ENCODE results near the gene RTF1.
A peak's percentile ranks its signal among the peaks of the same experiment; 100 is the strongest.

RTF1 gene

GRCh38 chr15:41490355-41490754 lies 73.5 kb downstream of the RTF1 start:
- DNase-seq, result peak; percentile 96

DNA sequence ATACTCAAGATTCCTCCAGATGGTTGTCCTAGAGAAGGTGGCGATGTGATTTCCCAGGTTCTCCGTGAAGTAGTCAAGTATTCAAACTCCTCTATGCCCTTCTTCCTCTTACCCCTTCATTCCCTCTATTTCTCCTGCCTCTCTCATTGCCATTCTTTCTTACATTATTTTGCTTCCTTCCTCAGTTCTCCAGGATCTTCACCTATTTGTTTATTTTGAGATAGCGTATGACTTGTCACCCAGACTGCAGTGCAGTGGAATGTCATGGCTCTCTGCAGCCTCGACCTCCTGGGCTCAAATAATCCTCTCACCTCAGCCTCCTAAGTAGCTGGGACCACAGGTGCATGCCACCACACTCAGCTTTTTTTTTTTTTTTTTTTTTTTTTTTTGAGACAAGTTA lies 75.0 kb downstream of the RTF1 start:
- no peak for DNase-seq

DNA sequence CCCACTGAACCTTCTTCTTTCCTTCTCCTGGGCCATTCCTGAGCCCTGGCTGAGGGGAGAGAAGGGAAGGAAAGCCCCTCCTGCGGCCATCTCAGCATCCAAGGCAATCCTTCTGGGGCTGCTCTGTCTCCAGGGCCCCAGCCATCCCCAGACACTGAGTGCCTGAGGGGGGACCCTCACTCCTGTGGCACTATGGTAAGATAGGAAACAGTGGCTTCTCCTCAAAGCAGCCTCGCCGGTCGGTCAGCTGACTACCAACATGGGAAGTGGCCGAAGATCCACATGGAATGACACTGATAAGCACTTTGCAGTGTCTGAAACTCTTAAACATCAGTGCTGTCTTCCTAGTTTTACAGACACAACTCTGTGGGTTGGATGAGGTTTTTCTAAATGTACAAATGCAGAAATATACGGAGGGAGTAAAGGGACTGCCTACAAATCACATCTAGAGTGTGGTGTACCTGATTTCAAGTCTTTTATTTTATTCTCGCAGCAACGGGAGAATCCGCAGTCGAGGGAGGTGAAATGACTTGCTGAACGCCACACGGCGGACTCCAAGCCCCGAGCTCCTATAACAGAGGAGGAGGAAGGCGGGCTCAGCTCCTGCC lies 75.8 kb downstream of the RTF1 start:
- DNase-seq, result no peak

GRCh38 chr15:41493205-41493901 lies 76.5 kb downstream of the RTF1 start, which contains the start of gene ITPKA:
ITPKA (plus strand) TSS chr15:41493874; CDS start chr15:41493928, 54 bp downstream.
- peak; percentile 57 for DNase-seq

GRCh38 chr15:41493902-41494189 lies 77.0 kb downstream of the RTF1 start:
- DNase-seq, result no peak

DNA sequence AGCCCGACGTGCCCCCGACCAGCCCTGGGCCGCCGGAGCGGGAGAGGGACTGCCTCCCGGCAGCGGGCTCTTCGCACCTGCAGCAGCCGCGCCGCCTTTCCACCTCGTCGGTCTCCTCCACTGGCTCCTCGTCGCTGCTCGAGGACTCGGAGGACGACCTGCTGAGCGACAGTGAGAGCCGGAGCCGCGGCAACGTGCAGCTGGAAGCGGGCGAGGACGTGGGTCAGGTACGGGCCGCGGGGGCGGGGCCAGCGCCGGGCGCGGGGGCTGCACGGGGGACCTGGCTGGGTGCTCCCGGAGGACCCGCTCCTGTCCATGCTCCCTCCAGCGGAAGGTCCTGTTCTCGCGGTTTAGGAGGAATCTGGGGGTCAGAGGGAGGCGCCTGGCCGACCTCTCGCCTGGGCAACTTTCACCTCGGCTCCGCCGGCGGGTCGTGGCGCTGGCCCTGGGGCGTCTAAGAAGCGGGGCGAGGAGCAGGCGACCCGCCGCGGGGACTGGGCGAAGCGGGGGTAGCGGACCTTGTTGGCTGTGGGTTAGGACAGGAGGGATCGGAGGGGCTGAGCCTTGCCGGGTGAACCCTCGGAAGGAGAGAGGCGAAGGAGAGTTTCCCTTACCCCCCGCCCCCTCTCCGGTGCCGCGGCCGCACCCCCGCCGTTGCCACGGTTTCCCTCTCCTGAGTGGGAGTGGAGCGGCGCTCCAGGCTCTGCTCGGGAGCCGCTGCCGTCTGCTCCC lies 77.5 kb downstream of the RTF1 start:
- DNase-seq, result no peak

GRCh38 chr15:41494922-41495735 lies 78.2 kb downstream of the RTF1 start:
- DNase-seq, result no peak

DNA sequence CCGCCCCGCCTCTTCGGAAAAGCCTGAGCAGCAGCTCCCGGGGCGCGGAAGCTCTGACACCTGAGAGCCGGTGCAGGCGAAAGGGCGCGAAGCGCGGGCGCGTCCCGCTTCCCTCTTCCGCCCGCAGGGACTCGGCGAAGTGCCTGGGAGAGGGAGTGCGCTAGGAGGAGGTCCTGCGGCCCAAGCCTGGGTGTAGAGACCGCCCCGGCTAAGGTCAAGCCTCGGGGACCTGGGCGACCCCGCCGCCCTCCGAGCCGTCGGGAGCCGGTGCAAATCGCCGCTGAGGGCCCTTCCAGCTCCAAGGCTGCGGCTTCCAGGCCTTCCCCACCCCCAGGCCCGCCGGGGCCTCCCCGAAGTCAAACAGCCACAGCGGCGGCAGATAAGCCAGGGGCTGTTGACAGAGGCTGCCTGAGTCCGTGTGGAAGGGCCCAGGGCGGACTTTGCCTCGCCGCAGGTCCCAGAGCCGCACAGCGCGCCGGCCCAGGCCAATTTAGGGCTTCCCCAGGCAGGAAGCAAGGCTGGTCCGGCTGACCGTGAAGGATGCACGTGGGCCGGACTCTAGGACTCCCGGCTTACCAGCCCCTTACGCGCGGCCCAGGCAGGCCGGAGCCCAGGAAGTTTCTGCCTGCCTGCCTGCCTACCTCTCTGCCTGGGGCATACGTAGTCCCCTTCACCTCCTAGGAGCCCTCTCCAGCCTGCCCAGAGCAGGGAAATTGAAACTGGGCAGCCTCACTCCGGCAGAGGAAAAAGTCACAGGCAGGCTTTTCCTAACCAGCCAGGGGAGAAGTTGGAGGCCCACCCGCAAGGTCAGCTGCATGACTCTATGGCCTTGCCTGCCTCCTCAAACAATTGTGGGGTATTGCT lies 79.1 kb downstream of the RTF1 start:
- DNase-seq, result no peak

- no peak for DNase-seq
Observed at GRCh38 chr15:41498657-41499056, 81.8 kb downstream of the RTF1 start.

DNA sequence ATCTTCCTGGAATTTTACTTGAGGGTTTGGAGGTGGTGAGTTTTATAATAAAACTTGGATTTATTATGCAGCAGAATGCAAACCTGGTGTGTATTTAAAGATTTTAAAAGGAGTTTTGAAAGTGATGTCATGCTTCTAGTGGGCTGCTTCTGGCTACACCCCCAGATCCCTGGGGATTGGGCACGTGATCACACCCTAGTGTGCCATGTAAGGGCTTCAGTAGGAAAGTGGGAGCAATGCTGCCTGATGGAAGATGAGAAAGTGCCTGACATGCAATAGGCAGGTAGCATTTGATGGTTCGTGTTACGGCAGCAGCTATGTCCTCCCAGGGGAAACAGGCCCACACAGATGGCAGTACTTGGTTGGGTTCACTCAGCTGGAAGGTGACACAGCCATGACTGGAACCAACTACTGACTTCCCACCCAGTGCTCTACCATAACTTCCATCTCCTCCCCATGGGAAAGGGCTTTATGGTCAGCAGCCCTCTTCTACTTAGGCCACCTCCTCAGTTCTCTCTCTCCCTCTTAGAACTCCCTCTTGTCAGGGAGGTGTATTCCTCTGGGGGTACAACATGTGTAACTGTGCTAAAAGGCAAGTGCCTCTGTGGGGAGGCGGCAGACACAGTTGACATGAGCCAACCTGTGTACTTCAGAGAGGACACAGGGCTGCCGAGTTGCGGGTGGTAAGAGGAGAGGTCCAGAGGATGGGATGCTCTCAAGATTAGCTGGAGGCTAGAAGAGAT lies 82.4 kb downstream of the RTF1 start:
- DNase-seq, result no peak

DNA sequence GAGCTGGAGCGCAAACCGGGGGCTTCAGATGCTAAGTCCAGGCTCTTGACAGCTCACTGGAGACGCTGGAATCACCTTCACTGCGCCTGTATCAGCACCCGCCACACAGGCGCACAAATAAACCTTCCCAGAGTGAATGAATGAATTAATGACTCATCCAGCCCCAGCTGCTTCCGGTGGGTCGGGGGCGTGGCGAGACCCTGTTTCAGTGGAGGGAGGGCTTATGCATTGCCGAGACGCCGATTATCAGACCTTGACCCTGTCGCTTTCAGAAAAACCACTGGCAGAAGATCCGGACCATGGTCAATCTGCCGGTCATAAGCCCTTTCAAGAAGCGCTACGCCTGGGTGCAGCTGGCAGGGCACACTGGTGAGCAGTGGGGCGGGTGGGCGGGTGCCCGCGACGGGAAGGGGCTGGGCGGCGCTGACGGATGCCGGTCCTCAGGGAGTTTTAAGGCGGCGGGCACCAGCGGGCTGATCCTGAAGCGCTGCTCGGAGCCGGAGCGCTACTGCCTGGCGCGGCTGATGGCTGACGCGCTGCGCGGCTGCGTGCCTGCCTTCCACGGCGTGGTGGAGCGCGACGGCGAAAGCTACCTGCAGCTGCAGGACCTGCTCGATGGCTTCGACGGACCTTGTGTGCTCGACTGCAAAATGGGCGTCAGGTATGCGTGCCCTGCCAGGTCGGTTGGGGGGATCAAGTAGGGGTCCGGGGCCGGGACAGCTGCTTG lies 84.5 kb downstream of the RTF1 start:
- DNase-seq, result no peak

DNA sequence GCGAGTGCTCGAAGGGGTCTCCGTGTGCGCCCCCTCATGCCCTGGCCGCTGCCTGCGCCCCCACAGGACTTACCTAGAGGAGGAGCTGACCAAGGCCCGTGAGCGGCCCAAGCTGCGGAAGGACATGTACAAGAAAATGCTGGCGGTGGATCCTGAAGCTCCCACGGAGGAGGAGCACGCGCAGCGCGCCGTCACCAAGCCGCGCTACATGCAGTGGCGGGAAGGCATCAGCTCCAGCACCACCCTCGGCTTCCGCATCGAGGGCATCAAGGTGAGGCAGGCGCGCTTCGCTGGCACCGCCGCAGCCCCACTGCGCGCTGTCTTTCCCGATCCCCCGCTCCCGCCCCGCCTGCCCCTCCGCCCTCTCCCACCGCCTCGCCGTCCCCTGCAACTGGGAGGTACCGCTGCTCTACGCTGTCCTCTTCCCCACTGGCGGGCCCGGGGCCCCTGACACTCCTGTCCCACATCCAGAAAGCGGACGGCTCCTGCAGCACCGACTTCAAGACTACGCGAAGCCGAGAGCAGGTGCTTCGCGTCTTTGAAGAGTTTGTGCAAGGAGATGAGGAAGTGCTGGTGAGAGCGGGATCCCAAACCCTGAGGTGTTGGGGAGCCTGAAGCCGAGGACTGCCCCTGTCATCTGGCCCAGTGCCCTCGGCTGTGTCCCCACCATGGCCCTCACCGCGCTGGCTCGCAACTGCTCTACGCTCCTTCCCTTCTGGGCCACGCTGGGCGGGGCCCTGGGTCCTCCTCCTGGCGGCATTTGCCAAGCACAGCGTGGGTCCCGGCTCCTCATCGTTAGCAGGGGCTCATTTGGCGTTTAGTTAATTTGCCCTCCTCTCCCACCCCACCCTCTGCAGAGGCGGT lies 85.3 kb downstream of the RTF1 start:
- DNase-seq, result no peak

DNA sequence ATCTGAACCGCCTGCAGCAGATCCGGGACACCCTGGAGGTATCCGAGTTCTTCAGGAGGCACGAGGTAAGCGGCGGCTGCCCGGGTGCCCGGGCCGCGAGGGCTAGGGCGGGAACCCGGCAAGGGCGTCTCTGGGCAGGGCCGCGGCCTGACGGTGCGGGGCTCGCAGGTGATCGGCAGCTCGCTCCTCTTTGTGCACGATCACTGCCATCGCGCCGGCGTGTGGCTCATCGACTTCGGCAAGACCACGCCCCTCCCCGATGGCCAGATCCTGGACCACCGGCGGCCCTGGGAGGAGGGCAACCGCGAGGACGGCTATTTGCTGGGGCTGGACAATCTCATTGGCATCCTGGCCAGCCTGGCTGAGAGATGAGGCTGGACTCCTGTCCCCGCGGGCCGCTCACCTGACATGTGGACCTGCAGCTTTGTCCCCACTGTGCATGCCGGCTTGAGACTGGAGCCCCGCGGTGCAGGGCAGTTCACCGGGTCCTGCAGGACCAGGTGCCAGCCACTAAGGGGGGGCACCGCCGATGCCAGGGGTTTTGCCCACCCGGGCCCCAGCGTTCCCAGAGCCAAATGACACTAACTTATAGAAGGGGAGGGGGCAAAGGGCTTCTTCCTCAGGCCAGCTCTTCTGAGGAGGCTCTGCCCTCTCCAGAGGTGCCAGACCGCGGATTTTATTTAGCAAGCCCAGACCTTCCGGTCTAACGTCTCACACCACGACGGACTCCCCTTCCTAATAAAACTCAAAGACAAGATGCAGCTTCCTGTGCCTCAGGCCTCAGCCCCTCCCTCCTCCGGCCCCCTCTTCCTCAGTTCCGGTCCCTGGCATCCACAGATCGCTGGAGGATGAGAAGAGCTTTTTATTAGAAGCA lies 86.1 kb downstream of the RTF1 start:
- peak; percentile 37 for DNase-seq

DNA sequence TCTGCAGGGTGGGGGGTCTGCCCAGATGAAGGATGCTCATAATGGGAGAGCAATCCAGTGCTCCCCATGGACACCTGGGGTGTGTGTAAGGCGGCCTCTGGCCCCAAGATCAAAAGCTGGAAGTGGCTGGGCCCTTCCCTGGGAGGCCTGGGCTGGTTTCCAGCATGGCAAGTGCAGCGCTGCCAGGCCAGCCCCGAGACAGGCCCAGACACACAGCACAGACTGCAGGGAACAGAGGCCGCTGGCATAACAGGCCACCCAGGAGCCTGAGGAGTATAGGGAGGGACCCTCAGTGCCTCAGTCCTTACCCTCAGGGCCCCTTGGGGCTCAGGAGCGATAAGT lies 86.7 kb downstream of the RTF1 start:
- no peak for DNase-seq

GRCh38 chr15:41504751-41505492 lies 88.0 kb downstream of the RTF1 start:
- no peak for DNase-seq

DNA sequence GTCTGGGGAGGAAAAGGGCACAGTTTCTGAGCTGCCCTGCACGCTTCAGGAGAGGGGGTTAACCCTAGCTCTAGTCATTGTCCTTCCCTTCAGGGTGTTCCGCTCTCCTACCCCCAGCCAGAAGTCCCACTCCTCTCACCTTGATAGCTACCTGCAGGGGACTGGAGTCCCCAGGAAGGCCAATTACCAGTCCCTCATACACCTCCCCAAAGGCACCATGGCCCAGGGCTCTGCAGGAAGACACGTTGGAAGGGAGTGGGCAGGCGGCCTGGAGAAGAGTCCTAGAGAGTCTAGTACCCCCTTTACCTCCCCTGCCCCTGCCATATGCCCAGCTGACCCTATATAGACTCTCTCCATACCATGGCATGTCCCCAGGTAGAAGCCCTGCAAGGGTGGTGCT lies 88.9 kb downstream of the RTF1 start:
- DNase-seq, result no peak

GRCh38 chr15:41506796-41507341 lies 90.0 kb downstream of the RTF1 start:
- DNase-seq, result peak; percentile 26

DNA sequence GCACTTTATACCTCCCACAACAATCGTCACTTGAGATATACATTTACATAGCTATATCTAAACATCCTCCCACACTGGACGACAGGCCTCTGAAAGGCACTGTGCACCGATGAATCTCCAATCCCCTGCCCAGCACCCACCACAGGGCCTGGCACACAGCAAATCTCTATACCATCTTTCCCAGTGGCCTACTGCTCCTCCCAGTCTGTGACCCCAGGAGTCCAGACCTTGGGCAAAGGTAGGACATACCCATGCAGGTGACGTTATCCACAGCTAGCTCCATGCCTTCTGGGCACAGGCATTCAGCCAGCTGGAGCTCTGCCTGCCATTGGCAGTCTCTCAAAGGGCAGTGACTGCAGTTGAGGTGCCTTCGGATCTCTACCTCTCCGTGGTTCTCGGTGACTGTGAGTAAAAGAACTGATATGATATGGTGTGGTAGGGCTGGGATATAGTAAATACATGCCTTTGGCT lies 91.0 kb downstream of the RTF1 start:
- DNase-seq, result no peak

Measured in MV-4-11 (cell line).